HepG2 (cell line): Measurements from ENCODE around the gene TRIM27. TPM values are rescaled to one million over a fixed set of nuclear protein-coding genes. Genes with fewer than 3 reads are reported as not detected.
A peak's percentile ranks its signal among the peaks of the same experiment; 100 is the strongest.

Experiments used
- ATAC-seq: fragments of 200-7000 bp; cut with Tn5 transposase; 3 replicates; pipeline ENCODE4 v1.9.1; 2020; ENCODE audit warnings: mild to moderate bottlenecking, moderate library complexity
- BruUV-seq: library from RNA; stranded (reverse); fragments of 400-500 nt; replicated peaks from 2 replicates; lab custom pipeline; 2021; lab: Mats Ljungman, UMichigan
- CTCF ChIA-PET: fragments of 300-600 bp; formaldehyde crosslinking; extraction: SDS; loops from one replicate; lab custom pipeline; 2021; ENCODE audit warnings: low total read pairs, inconsistent platforms, low intra/inter-chr PET ratio; lab: Yijun Ruan, JAX
- POLR2A ChIA-PET: fragments of 350-600 bp; sonication (Branson Sonifier 250); formaldehyde crosslinking; loops from one replicate; lab custom pipeline; 2020; ENCODE audit warnings: antibody characterized with exemption, inconsistent platforms; lab: Yijun Ruan, JAX
- DNase-seq: peaks from one replicate; pipeline ENCODE4 v3.0.0-alpha.2; 2015; ENCODE audit warnings: low spot score
- FAIRE-seq: peaks from 3 replicates; lab custom pipeline; 2011; peaks lifted over from hg19 to GRCh38; lab: Jason Lieb, UNC
- H2AFZ ChIP-seq: one replicate; pipeline ENCODE4 v1.6.1; 2011; ENCODE audit warnings: low read length, inconsistent platforms
- H3K27ac ChIP-seq: fragments of 300-600 bp; 3 replicates; pipeline ENCODE4 v1.8.0; 2011; ENCODE audit warnings: mixed run types, mild to moderate bottlenecking, mixed read lengths, low read length, inconsistent platforms; ENCODE audit not compliant: insufficient read depth; ENCODE audit errors: extremely low read length
- H3K27me3 ChIP-seq, 2 experiments: fragments of 200-600 bp in 1 of 2; 2 replicates in 1 of 2; 3 replicates in 1 of 2; pipeline versions ENCODE4 v1.6.0 to v1.8.0; 2011; ENCODE audit warnings: low read length in 2 of 2, mild to moderate bottlenecking in 2 of 2, moderate library complexity in 2 of 2, inconsistent platforms in 1 of 2; ENCODE audit not compliant: insufficient read depth in 2 of 2, control insufficient read depth in 1 of 2
- H3K36me3 ChIP-seq, 2 experiments: fragments of 200-600 bp in 1 of 2; replicated peaks in 1 of 2; 2 replicates in 1 of 2; 3 replicates in 1 of 2; pipeline versions ENCODE4 v1.5.1 to v1.8.0; 2011; ENCODE audit warnings: low read length in 2 of 2, inconsistent platforms in 1 of 2; ENCODE audit not compliant: insufficient read depth in 2 of 2, control insufficient read depth in 1 of 2
- H3K4me1 ChIP-seq: 2 replicates; pipeline ENCODE4 v1.5.1; 2012; ENCODE audit warnings: low read length, inconsistent platforms; ENCODE audit not compliant: insufficient read depth
- H3K4me2 ChIP-seq: 2 replicates; pipeline ENCODE4 v1.6.0; 2011; ENCODE audit warnings: low read depth, low read length, inconsistent platforms
- H3K4me3 ChIP-seq, 3 experiments: fragments of 200-600 bp in 1 of 3; sonication (generic), shearing (Covaris generic) in 1 of 3; replicated peaks in 1 of 3; 2 replicates each; pipeline ENCODE4 v1.5.1; 2011 to 2016; ENCODE audit warnings: low read length in 3 of 3, inconsistent platforms in 2 of 3, low read depth in 2 of 3, mild to moderate bottlenecking in 2 of 3, control low read depth in 1 of 3, mixed read lengths in 1 of 3; ENCODE audit not compliant: insufficient read depth in 1 of 3
- H3K79me2 ChIP-seq: one replicate; pipeline ENCODE4 v1.6.1; 2011; ENCODE audit warnings: low read length, inconsistent platforms; ENCODE audit not compliant: insufficient read depth
- H3K9ac ChIP-seq: 2 replicates; pipeline ENCODE4 v1.6.0; 2011; ENCODE audit warnings: mild to moderate bottlenecking, low read depth, low read length, inconsistent platforms; ENCODE audit not compliant: insufficient read depth
- H3K9me3 ChIP-seq: 2 replicates; pipeline ENCODE4 v1.5.1; 2012; ENCODE audit warnings: mild to moderate bottlenecking, low read length
- H4K20me1 ChIP-seq: 2 replicates; pipeline ENCODE4 v1.6.0; 2011; ENCODE audit warnings: inconsistent platforms, mild to moderate bottlenecking, low read length, moderate library complexity; ENCODE audit not compliant: insufficient read depth
- GRHL1 ChIP-seq: sonication (generic); formaldehyde crosslinking; conservative IDR thresholded peaks from 2 replicates; pipeline ENCODE4 v1.8.0; 2022; ENCODE audit warnings: missing genetic modification reagents
- MEIS2 ChIP-seq: sonication (generic); formaldehyde crosslinking; IDR thresholded peaks from 2 replicates; pipeline ENCODE4 v1.9.0; 2021; ENCODE audit warnings: mild to moderate bottlenecking, missing genetic modification reagents
- NFE2 ChIP-seq: sonication (generic); formaldehyde crosslinking; IDR thresholded peaks from 2 replicates; pipeline ENCODE4 v1.4.0; 2020; ENCODE audit warnings: missing genetic modification reagents
- NONO ChIP-seq, 2 experiments: fragments of 450-650 bp in 1 of 2; sonication (generic) in 1 of 2; formaldehyde crosslinking in 1 of 2; IDR thresholded peaks in 1 of 2; conservative IDR thresholded peaks in 1 of 2; 2 replicates each; pipeline versions ENCODE4 v1.6.1 to v1.8.0; 2017 to 2022; ENCODE audit warnings: mild to moderate bottlenecking in 1 of 2, missing genetic modification reagents in 1 of 2, moderate library complexity in 1 of 2
- POGK ChIP-seq: sonication (generic); formaldehyde crosslinking; conservative IDR thresholded peaks from 2 replicates; pipeline ENCODE4 v1.8.0; 2022; ENCODE audit warnings: mild to moderate bottlenecking, moderate library complexity, missing genetic modification reagents
- SNAI1 ChIP-seq: sonication (generic); formaldehyde crosslinking; IDR thresholded peaks from 2 replicates; pipeline ENCODE4 v1.5.0; 2020; ENCODE audit warnings: mild to moderate bottlenecking, missing genetic modification reagents, borderline replicate concordance
- TRIM24 ChIP-seq: sonication (generic); formaldehyde crosslinking; IDR thresholded peaks from 2 replicates; pipeline ENCODE4 v1.8.0; 2022; ENCODE audit warnings: mild to moderate bottlenecking, missing genetic modification reagents
- ZNF530 ChIP-seq: sonication (generic); formaldehyde crosslinking; IDR thresholded peaks from 2 replicates; pipeline ENCODE4 v1.5.0; 2020; ENCODE audit warnings: low read depth, mild to moderate bottlenecking, missing genetic modification reagents
- ZNF609 ChIP-seq: sonication (generic); formaldehyde crosslinking; IDR thresholded peaks from 2 replicates; pipeline ENCODE4 v1.4.0; 2020; ENCODE audit warnings: mild to moderate bottlenecking, missing genetic modification reagents, borderline replicate concordance
- ZNF652 ChIP-seq: IDR thresholded peaks from 2 replicates; pipeline ENCODE4 v1.6.1; 2016; ENCODE audit warnings: low read depth, borderline replicate concordance
- ZNF737 ChIP-seq: sonication (generic); formaldehyde crosslinking; IDR thresholded peaks from 2 replicates; pipeline ENCODE4 v1.5.0; 2020; ENCODE audit warnings: missing genetic modification reagents, mild to moderate bottlenecking, borderline replicate concordance
- WGBS: methylation state at CpG from one replicate; pipeline ENCODE4 v1.1.6; 2017; ENCODE audit warnings: low lambda C conversion rate; 5-methylcytosine and 5-hydroxymethylcytosine counted together
- in situ Hi-C: cut with HindIII; loops from 2 replicates; pipeline ENCODE4 v1.10.0; 2017; ENCODE audit warnings: low pct_unique_long_range_greater_than_20kb; ENCODE audit not compliant: extremely low pct_ligation_motif_present
- intact Hi-C: fragments of 100-400 bp; cut with micrococcal nuclease; formaldehyde crosslinking; loops from one replicate; pipeline ENCODE4 v1.10.0; 2022; ENCODE audit not compliant: unreplicated experiment
- polyA plus RNA-seq, 8 experiments: library from polyadenylated mRNA; depleted of rRNA in 3 of 8; stranded (reverse) in 7 of 8; unstranded in 1 of 8; fragments of >200 nt; fragmentation: Illumina TruSeq in 4 of 8; extraction: Trizol in 4 of 8; gene quantifications; 2 replicates each; pipeline versions ENCODE4 v1.2.1 to v1.2.3, GENCODE V29; 2011 to 2016; ENCODE audit warnings: low read depth in 4 of 8, missing spikeins in 1 of 8, mixed read lengths in 1 of 8; ENCODE audit not compliant: insufficient read depth in 1 of 8
- total RNA-seq, 5 experiments: library from RNA; depleted of rRNA; stranded (reverse); fragments of >200 nt; fragmentation: Illumina TruSeq; extraction: Trizol; gene quantifications; 2 replicates each; pipeline ENCODE4 v1.2.3, GENCODE V29; 2016; ENCODE audit warnings: low read depth in 1 of 5

Gene TRIM27
- total and polyA plus RNA-seq, 2 of the 13 experiments (the other 11 are each of a cell fraction or from before 2014, with no cell fraction given), result 88.6 to 112 TPM

- TF ChIP-seq ZNF609 (CRISPR knock-in tag) (peak; percentile 48; the same call in 1 of the 2 replicates), NONO (IDR thresholded peaks at IDR 0.05) (no peak), NONO (CRISPR knock-in tag; conservative IDR thresholded peaks at IDR 0.05) (peak; percentile 60; the same call in 1 of the 2 replicates)
These were observed 20.0 kb upstream of the TRIM27 start (continued) for GRCh38 chr6:28943557-28944411.

- H3K27me3 ChIP-seq, result peaks cover 0 to 7% of the 10 kb centered on the region in 2 experiments; a peak in 1 of 5 replicates
- CTCF ChIA-PET, result no interaction called here
- peak overlapping the region; percentile 82 for H3K9ac ChIP-seq
- no peaks in the 10 kb centered on the region for H4K20me1 ChIP-seq
- intact Hi-C loops, result loop anchor here (5.0 kb wide), 2 partner anchors 61 to 146 kb away; no protein-coding TSS in a partner anchor
- H3K9me3 ChIP-seq, result no peaks in the 10 kb centered on the region
- H3K4me1 ChIP-seq, result peaks cover 65% of the 10 kb centered on the region
- ATAC-seq (no peak), DNase-seq (no peak), FAIRE-seq (no peak)
- WGBS, result 49% methylated on average over 6 of the region's 6 CpGs
- peak overlapping the region; percentile 70 for H2AFZ ChIP-seq
- peak overlapping the region; percentile 26 for H3K27ac ChIP-seq
- POLR2A ChIA-PET, result interaction anchor here (1.0 kb wide), 2 partner anchors 19 to 48 kb away, joined by 3 to 4 read pairs; partner anchors contain the start of gene TRIM27
- peak overlapping the region; percentile 82 for H3K4me2 ChIP-seq
- no peaks in the 10 kb centered on the region for H3K79me2 ChIP-seq
- in situ Hi-C loops, result loop anchor here (5.0 kb wide), 2 partner anchors 39 to 74 kb away; no protein-coding TSS in a partner anchor
- BruUV-seq, result no TSS peak
- no peaks in the 10 kb centered on the region for H3K36me3 ChIP-seq
- peak overlapping the region; percentile 85 to 92 (median 87) for H3K4me3 ChIP-seq
- TF ChIP-seq SNAI1 (CRISPR knock-in tag) (peak; percentile 26; the same call in 1 of the 2 replicates), MEIS2 (CRISPR knock-in tag) (peak; percentile 41; the same call in 1 of the 2 replicates), TRIM24 (CRISPR knock-in tag) (no peak), NFE2 (no peak), ZNF737 (0 out of 2 replicates have a peak, but pooled peaks have one; percentile 39), ZNF652 (peak; percentile 7; the same call in 1 of the 2 replicates), POGK (CRISPR knock-in tag) (peak; percentile 1; the same call in 1 of the 2 replicates), GRHL1 (CRISPR knock-in tag) (no peak), ZNF530 (CRISPR knock-in tag) (peak; percentile 68; the same call in 1 of the 2 replicates)
These were observed 19.4 kb upstream of the TRIM27 start for GRCh38 chr6:28943223-28943556.
